ENCODE results near the gene ARID1A. TPM values are rescaled to one million over a fixed set of nuclear protein-coding genes. Genes with fewer than 3 reads are reported as not detected.

Gene ARID1A
- total RNA-seq, 1 donor from 2014 or later: 43.1 TPM

DNA sequence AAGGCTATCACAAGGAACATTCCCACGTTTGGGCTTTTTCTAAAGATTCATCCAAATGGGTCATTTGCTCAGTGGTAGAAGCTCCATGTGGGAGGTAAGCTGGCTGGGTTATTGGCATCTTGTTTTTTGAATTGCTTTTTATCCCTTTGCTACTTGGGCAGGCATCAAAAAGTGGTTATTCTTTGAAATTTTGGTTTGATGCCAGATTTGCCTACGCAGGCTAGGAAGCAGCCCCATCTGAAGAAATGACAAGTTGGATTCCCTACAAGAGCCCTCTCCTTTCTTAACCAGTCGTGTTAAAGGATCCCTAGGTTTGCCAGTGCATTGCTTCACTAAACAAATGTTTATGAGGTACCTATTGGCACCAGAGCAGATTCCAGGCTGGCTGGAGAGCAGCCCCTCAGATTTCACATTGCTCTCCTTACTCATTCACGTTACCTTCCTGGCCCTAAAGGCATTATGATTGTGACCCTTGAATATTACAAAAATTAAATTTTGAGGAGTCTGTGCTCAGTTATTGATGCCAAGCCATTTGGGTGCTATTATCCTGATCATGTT, 38.8 kb downstream of the ARID1A start:
- H3K4me2 ChIP-seq: no peak overlapping the region
- Mint-ChIP-seq H3K4me3 (no peak overlapping the region), H3K36me3 (peaks cover 40% of the 10 kb centered on the region), H3K27ac (no peak overlapping the region), H3K9me3 (no peaks in the 10 kb centered on the region), H3K4me1 (peaks cover 2% of the 10 kb centered on the region), H3K27me3 (ENCODE audit: insufficient read depth, low read depth) (peaks cover 2% of the 10 kb centered on the region)
- no peaks in the 10 kb centered on the region for H3K4me1 ChIP-seq
- H3F3A ChIP-seq (ENCODE audit: low read depth): peaks cover 10% of the 10 kb centered on the region
- TF ChIP-seq, protein P1, sequence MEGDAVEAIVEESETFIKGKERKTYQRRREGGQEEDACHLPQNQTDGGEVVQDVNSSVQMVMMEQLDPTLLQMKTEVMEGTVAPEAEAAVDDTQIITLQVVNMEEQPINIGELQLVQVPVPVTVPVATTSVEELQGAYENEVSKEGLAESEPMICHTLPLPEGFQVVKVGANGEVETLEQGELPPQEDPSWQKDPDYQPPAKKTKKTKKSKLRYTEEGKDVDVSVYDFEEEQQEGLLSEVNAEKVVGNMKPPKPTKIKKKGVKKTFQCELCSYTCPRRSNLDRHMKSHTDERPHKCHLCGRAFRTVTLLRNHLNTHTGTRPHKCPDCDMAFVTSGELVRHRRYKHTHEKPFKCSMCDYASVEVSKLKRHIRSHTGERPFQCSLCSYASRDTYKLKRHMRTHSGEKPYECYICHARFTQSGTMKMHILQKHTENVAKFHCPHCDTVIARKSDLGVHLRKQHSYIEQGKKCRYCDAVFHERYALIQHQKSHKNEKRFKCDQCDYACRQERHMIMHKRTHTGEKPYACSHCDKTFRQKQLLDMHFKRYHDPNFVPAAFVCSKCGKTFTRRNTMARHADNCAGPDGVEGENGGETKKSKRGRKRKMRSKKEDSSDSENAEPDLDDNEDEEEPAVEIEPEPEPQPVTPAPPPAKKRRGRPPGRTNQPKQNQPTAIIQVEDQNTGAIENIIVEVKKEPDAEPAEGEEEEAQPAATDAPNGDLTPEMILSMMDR (IDR thresholded peaks at IDR 0.05): no peak
- no peak for TF ChIP-seq EZH2 (IDR thresholded peaks at IDR 0.05)
- no peak for TF ChIP-seq EZH2phosphoT487 (IDR thresholded peaks at IDR 0.05)
- no peak overlapping the region for H3K9ac ChIP-seq
- H3K4me3 ChIP-seq: no peak overlapping the region
- no peak overlapping the region for H2AFZ ChIP-seq (replicated peaks)
- peaks cover 90% of the 10 kb centered on the region for H4K20me1 ChIP-seq (ENCODE audit: low read depth)
- H3K27ac ChIP-seq: no peak overlapping the region
- no peak for DNase-seq (ENCODE audit: low spot score)
- H3K27me3 ChIP-seq: no peaks in the 10 kb centered on the region
- peaks cover 39% of the 10 kb centered on the region for H3K36me3 ChIP-seq
- no peaks in the 10 kb centered on the region for H3K9me3 ChIP-seq (ENCODE audit: low read depth)
- peaks cover 100% of the 10 kb centered on the region for H3K79me2 ChIP-seq (ENCODE audit: low read depth)

DNA sequence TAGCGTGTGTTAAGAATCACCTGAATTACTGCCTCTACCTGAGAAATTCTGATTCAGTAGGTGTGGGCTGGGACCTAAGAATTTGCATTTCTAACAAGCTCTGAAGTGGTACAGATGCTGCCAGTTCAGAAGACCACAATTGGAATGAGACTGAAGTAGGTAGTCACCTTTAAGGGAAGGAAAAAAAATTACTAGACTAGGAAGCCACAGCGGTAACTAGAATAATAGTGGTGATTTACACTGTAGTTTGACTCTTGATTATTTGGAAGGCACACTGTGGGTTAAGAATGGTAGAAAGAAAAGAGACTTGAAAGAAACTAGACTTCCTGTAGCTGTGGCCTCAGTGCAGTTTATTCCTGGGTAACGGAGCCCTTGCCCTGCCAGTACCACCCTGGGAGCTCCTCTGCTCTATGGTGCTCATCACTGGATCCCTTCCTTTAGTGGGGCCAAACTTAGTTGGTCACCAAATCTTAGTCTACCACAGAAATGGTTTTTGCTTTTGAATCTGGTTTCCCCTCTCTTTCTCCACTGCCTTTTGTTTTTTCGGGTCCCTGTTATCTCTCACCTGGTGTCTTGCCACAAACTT, 43.6 kb downstream of the ARID1A start:
- peak overlapping the region; percentile 80 for H3K27ac Mint-ChIP-seq
- peaks cover 38% of the 10 kb centered on the region for H3K36me3 Mint-ChIP-seq
- DNase-seq (ENCODE audit: low spot score): no peak

DNA sequence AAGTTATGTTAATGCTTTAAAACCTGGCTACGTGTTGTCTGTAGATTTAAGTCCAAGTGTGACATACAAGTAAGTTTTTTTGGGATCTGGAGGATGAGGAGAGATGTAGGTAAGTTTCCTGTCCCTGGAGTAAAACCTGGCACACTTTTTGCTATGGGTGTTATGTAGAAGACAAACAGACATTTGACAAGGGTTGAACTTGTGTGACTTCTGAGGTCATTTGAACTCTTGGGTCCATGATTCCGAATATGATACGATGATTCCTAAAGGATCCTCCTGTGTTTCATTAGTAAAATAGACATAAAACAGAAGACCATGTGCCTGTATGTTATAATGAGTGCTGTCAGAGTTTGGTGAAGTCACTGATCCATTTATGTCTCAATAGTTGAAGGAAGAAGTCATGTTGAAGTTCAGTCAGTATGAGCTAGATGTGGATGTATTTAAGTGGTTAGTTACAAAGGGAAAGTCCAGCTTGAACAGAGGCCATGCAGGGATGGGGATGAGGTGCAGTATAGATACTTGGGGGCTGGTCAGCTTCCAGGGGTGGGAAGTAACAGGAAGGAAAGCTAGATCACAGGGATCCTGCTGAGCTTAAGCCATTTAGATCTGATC, 44.3 kb downstream of the ARID1A start:
- Histone ChIP-seq H3K27me3 (no peaks in the 10 kb centered on the region), H3F3A (ENCODE audit: low read depth) (peaks cover 11% of the 10 kb centered on the region), H3K27ac (no peak overlapping the region), H3K4me1 (no peaks in the 10 kb centered on the region), H2AFZ (replicated peaks) (no peak overlapping the region), H3K79me2 (ENCODE audit: low read depth) (peaks cover 100% of the 10 kb centered on the region), H3K9ac (no peak overlapping the region), H4K20me1 (ENCODE audit: low read depth) (peaks cover 92% of the 10 kb centered on the region), H3K9me3 (ENCODE audit: low read depth) (no peaks in the 10 kb centered on the region), H3K4me2 (no peak overlapping the region), H3K36me3 (peaks cover 24% of the 10 kb centered on the region), H3K4me3 (no peak overlapping the region)
- no peak for DNase-seq (ENCODE audit: low spot score)
- H3K4me1 Mint-ChIP-seq: peaks cover 7% of the 10 kb centered on the region
- no peak overlapping the region for H3K4me3 Mint-ChIP-seq
- no peak for TF ChIP-seq EZH2 (IDR thresholded peaks at IDR 0.05)
- TF ChIP-seq, protein P1 (IDR thresholded peaks at IDR 0.05): no peak
- TF ChIP-seq EZH2phosphoT487 (IDR thresholded peaks at IDR 0.05): no peak
- H3K36me3 Mint-ChIP-seq: peaks cover 34% of the 10 kb centered on the region
- no peaks in the 10 kb centered on the region for H3K9me3 Mint-ChIP-seq
- H3K27ac Mint-ChIP-seq: no peak overlapping the region
- peaks cover 2% of the 10 kb centered on the region for H3K27me3 Mint-ChIP-seq (ENCODE audit: insufficient read depth, low read depth)

More for the DNA sequence above, 43.6 kb downstream of the ARID1A start:
- Mint-ChIP-seq H3K9me3 (no peaks in the 10 kb centered on the region), H3K27me3 (ENCODE audit: insufficient read depth, low read depth) (peaks cover 2% of the 10 kb centered on the region), H3K4me3 (no peak overlapping the region), H3K4me1 (peaks cover 7% of the 10 kb centered on the region)
- H2AFZ ChIP-seq (replicated peaks): no peak overlapping the region
- H3K9me3 ChIP-seq (ENCODE audit: low read depth): no peaks in the 10 kb centered on the region
- no peak overlapping the region for H3K4me2 ChIP-seq
- H3K4me1 ChIP-seq: no peaks in the 10 kb centered on the region
- peaks cover 11% of the 10 kb centered on the region for H3F3A ChIP-seq (ENCODE audit: low read depth)
- H3K79me2 ChIP-seq (ENCODE audit: low read depth): peaks cover 100% of the 10 kb centered on the region
- H3K9ac ChIP-seq: no peak overlapping the region
- no peak overlapping the region for H3K4me3 ChIP-seq
- H3K27me3 ChIP-seq: no peaks in the 10 kb centered on the region
- peak overlapping the region; percentile 16 for H3K27ac ChIP-seq
- H3K36me3 ChIP-seq: peaks cover 21% of the 10 kb centered on the region
- TF ChIP-seq EZH2 (IDR thresholded peaks at IDR 0.05): no peak
- TF ChIP-seq, protein P1 (IDR thresholded peaks at IDR 0.05): no peak
- TF ChIP-seq EZH2phosphoT487 (IDR thresholded peaks at IDR 0.05): no peak
- peaks cover 92% of the 10 kb centered on the region for H4K20me1 ChIP-seq (ENCODE audit: low read depth)

Data from neural progenitor cell (in vitro differentiated cells).